A549 (cell line): ENCODE results near the gene ADGRL3.

Source experiments
- MYC ChIP-seq: IDR thresholded peaks from 2 replicates; pipeline ENCODE4 v1.6.1; 2012; ENCODE audit warnings: mild to moderate bottlenecking, inconsistent platforms, low read length, improper control_type of control experiment, borderline replicate concordance
- PBX3 ChIP-seq: IDR thresholded peaks from 2 replicates; pipeline ENCODE4 v1.6.1; 2012
- POLR2A ChIP-seq: IDR thresholded peaks from 2 replicates; pipeline ENCODE4 v1.6.1; 2012; ENCODE audit warnings: mild to moderate bottlenecking, low read length
- RCOR1 ChIP-seq: fragments of 150-350 bp; IDR thresholded peaks from 2 replicates; pipeline ENCODE4 v1.6.1; 2014; ENCODE audit warnings: antibody characterized with exemption, low read length, low read depth
- TF ChIP-seq, protein P1 (sequence below): fragments of >200 bp; sonication (Bioruptor Twin); formaldehyde crosslinking; IDR thresholded peaks from 3 replicates; pipeline ENCODE4 v1.5.1; 2016

DNA sequence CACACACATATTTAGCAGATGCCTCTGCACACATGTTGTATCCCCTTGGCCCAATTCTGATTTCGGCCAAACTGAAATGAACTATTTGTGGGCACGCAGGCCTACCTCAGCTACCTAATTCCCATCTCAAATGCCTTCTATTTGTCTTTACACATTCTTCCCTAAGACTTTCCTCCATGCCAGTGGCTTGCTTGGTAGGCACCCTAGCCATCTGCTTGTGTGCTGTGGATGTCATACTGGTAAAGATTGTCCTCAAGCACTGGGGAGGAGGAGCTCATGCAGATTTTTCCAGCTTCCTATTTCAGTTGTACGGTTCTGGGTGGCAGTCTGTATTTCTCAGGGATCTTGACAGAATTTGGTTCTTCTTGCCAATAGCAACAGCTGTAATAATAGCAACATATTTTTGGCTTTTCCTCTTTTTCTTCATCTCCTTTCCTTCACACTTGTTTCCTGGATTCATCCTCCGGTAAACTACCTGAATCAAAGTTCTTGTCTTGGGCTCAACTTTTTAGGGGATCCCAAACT is 514.3 kb downstream of the ADGRL3 start:
- TF ChIP-seq POLR2A (no peak), MYC (no peak), PBX3 (no peak), RCOR1 (no peak)
- TF ChIP-seq, protein P1, sequence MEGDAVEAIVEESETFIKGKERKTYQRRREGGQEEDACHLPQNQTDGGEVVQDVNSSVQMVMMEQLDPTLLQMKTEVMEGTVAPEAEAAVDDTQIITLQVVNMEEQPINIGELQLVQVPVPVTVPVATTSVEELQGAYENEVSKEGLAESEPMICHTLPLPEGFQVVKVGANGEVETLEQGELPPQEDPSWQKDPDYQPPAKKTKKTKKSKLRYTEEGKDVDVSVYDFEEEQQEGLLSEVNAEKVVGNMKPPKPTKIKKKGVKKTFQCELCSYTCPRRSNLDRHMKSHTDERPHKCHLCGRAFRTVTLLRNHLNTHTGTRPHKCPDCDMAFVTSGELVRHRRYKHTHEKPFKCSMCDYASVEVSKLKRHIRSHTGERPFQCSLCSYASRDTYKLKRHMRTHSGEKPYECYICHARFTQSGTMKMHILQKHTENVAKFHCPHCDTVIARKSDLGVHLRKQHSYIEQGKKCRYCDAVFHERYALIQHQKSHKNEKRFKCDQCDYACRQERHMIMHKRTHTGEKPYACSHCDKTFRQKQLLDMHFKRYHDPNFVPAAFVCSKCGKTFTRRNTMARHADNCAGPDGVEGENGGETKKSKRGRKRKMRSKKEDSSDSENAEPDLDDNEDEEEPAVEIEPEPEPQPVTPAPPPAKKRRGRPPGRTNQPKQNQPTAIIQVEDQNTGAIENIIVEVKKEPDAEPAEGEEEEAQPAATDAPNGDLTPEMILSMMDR, result no peak
